PFSK-1 (cell line): Measurements from ENCODE around the gene ATP4A.

ENCODE experiments used
- FOXP2 ChIP-seq: optimal IDR thresholded peaks from 2 replicates; pipeline ENCODE3; 2011; ENCODE audit warnings: borderline replicate concordance, control low read depth, inconsistent platforms; ENCODE audit not compliant: insufficient read depth; ENCODE audit errors: extremely low read length, extremely low read depth
- POLR2AphosphoS5 ChIP-seq: IDR thresholded peaks from 2 replicates; pipeline ENCODE4 v1.6.1; 2012; ENCODE audit warnings: low read depth, mild to moderate bottlenecking, control low read depth, low read length, moderate library complexity
- SIN3A ChIP-seq: IDR thresholded peaks from 2 replicates; pipeline ENCODE4 v1.6.1; 2012; ENCODE audit warnings: mild to moderate bottlenecking, low read length, moderate library complexity, borderline replicate concordance; ENCODE audit not compliant: insufficient read depth
- TAF1 ChIP-seq: IDR thresholded peaks from 2 replicates; pipeline ENCODE4 v1.6.1; 2012; ENCODE audit warnings: low read length, control low read depth, borderline replicate concordance; ENCODE audit not compliant: insufficient read depth
- TF ChIP-seq, protein P1 (sequence below), 2 experiments: IDR thresholded peaks; 2 replicates each; pipeline versions ENCODE4 v1.6.1 to v1.8.0; 2011 to 2012; ENCODE audit warnings: low read depth in 2 of 2, low read length in 2 of 2, control low read depth in 1 of 2, inconsistent platforms in 1 of 2, mild to moderate bottlenecking in 1 of 2, moderate library complexity in 1 of 2; ENCODE audit not compliant: insufficient read depth in 1 of 2

ATP4A gene

DNA sequence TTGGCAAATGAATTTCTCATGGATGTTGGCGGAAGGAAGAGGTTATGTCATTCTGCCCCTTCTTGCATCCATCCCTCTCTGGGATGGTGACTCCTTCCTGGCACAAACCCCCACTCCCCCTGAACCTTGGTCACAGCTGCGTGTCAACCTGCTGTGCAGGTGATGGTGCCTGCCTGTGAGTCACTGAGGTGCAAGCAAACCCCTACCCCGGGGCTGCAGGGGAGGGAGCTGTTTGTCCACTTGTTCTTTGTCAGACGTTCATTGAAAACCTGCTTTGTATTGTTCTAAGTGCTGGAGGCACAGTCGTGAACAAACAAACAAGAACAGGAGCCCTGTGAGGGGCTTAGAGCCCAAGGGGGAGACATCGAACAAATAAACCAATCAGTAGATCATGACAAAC, 32.2 kb downstream of the ATP4A start:
- no peak for TF ChIP-seq TAF1
- TF ChIP-seq POLR2AphosphoS5: no peak
- no peak for TF ChIP-seq FOXP2
- no peak for TF ChIP-seq SIN3A
- TF ChIP-seq, protein P1, sequence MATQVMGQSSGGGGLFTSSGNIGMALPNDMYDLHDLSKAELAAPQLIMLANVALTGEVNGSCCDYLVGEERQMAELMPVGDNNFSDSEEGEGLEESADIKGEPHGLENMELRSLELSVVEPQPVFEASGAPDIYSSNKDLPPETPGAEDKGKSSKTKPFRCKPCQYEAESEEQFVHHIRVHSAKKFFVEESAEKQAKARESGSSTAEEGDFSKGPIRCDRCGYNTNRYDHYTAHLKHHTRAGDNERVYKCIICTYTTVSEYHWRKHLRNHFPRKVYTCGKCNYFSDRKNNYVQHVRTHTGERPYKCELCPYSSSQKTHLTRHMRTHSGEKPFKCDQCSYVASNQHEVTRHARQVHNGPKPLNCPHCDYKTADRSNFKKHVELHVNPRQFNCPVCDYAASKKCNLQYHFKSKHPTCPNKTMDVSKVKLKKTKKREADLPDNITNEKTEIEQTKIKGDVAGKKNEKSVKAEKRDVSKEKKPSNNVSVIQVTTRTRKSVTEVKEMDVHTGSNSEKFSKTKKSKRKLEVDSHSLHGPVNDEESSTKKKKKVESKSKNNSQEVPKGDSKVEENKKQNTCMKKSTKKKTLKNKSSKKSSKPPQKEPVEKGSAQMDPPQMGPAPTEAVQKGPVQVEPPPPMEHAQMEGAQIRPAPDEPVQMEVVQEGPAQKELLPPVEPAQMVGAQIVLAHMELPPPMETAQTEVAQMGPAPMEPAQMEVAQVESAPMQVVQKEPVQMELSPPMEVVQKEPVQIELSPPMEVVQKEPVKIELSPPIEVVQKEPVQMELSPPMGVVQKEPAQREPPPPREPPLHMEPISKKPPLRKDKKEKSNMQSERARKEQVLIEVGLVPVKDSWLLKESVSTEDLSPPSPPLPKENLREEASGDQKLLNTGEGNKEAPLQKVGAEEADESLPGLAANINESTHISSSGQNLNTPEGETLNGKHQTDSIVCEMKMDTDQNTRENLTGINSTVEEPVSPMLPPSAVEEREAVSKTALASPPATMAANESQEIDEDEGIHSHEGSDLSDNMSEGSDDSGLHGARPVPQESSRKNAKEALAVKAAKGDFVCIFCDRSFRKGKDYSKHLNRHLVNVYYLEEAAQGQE (IDR thresholded peaks at IDR 0.05; ENCODE audit: insufficient read depth in 1 of 2, low read depth in 2 of 2, low read length in 2 of 2): no peak

- TF ChIP-seq FOXP2 (no peak), SIN3A (no peak), TAF1 (no peak), POLR2AphosphoS5 (no peak)
- TF ChIP-seq, protein P1 (IDR thresholded peaks at IDR 0.05; ENCODE audit: insufficient read depth in 1 of 2, low read depth in 2 of 2, low read length in 2 of 2): no peak
Observed at GRCh38 chr19:35529241-35530218, 33.9 kb downstream of the ATP4A start.

- TF ChIP-seq TAF1 (no peak), SIN3A (no peak), FOXP2 (no peak)
Observed at GRCh38 chr19:35528218-35529038, 35.0 kb downstream of the ATP4A start, which contains the start of gene SBSN. Gene SBSN (minus strand): TSS chr19:35528311. CDS start chr19:35528281, 30 bp downstream.

GRCh38 chr19:35525873-35526272, 37.6 kb downstream of the ATP4A start:
- no peak for TF ChIP-seq POLR2AphosphoS5
- no peak for TF ChIP-seq TAF1
- TF ChIP-seq, protein P1 (IDR thresholded peaks at IDR 0.05; ENCODE audit: insufficient read depth in 1 of 2, low read depth in 2 of 2, low read length in 2 of 2): no peak
- TF ChIP-seq FOXP2: no peak
- TF ChIP-seq SIN3A: no peak

DNA sequence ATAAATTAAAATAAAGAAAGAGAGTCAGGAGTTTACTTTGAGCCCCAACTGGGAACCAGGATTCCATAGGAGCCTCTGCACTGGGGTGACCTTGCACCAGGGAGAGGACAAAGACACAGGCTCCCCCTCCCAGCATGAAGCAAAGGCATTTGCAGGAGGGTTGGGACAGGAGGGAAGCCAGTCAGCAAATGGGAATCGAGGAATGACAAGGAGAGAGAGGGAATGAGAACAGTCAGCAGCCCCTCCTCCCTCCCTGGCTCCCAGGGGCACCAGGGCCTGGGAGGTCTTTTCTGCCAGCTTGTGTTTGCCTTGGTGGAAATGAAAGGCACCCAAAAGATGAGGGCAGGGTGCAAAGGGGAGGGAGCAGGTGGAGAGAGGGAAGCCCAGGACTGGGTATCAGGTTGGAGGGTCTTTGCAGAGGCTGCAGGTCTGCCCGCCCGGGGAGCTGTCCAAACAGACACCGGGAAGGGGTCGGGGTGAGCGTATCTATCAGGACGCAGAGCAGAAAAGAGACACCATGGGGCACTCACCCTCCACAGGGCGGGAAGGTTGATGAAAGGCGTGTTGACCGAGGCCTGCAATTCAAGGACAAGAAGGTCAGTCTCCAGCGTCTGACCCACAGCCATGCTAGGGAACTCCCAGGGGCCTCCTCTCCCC, 39.1 kb downstream of the ATP4A start:
- TF ChIP-seq POLR2AphosphoS5: no peak
- no peak for TF ChIP-seq FOXP2
- TF ChIP-seq, protein P1 (IDR thresholded peaks at IDR 0.05; ENCODE audit: insufficient read depth in 1 of 2, low read depth in 2 of 2, low read length in 2 of 2): no peak
- no peak for TF ChIP-seq TAF1
- TF ChIP-seq SIN3A: no peak
